Hematopoietic multipotent progenitor cell treated with erythropoietin and hydrocortisone succinate and interleukin-3 and kit ligand, for 6 days (in vitro differentiated cells): ENCODE results near the gene HK2.
"Not testable (repeated sequence)": the region's sequence is repeated elsewhere in the genome, so short reads cannot be mapped to it uniquely, and the experiment has no call there.

ENCODE experiments used
- DNase-seq: peaks from one replicate; pipeline ENCODE4 v3.0.0-alpha.2; 2015

HK2 gene

GRCh38 chr2:74833418-74834233 lies at the start of gene HK2:
Gene HK2, plus strand, starts transcription at chr2:74834127. Its CDS starts 454 bp downstream, at chr2:74834581.
- peak; percentile 94 for DNase-seq

DNA sequence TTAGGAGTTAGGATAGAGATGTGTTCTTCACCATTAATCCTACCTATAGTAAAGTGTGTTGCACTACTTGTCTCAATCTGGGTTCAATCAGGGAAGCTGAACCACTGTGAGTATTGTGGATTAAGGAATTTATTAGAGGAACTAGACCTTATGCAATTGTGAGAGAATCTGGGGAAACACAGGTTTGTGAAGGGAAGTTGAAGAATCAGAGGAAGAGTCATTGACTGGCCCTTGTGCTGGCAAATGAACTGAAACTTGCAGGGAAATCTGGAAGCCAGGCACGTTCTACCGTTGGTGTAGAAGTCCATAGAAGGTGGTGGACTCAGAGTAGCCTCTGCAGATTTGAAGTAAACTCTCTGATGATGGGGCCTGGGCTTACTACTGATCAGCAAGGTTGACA lies 44.7 kb upstream of the HK2 start:
- DNase-seq: no peak

DNA sequence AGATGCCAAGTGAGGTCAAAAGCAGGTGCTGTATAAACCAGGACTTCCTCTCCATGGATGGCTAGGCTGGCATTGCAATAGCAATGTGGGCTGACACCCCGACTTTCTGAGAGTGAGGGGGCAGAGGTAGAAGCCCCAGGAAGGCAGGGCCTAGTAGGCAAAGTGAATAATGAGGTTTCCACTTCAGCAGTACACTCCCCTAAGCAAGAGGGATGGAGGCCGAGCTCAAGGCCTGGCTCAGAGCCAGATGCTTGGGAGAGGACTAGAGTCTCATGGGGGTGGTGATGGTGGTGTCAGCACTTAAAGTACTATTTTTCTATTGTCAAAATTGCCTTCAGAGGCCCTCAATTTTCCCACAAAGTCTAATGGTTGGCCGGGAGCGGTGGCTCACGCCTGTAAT lies 41.6 kb upstream of the HK2 start:
- DNase-seq: no peak

DNA sequence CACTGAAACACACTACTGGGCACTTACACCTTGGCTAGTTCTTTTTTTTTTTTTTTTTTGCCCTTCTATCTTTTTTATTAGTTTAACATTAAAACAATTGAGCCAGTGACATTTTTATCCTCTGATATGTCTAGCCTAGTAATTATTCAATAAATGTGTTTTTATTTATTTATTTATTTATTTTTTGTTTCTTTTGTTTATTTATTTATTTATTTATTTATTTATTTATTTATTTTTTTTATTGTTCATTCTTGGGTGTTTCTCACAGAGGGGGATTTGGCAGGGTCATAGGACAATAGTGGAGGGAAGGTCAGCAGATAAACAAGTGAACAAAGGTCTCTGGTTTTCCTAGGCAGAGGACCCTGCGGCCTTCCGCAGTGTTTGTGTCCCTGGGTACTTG lies 39.0 kb upstream of the HK2 start:
- DNase-seq: not testable (repeated sequence)

GRCh38 chr2:74806355-74806839 lies 27.5 kb upstream of the HK2 start:
- DNase-seq: no peak

GRCh38 chr2:74806920-74807319 lies 27.0 kb upstream of the HK2 start:
- DNase-seq: no peak

DNA sequence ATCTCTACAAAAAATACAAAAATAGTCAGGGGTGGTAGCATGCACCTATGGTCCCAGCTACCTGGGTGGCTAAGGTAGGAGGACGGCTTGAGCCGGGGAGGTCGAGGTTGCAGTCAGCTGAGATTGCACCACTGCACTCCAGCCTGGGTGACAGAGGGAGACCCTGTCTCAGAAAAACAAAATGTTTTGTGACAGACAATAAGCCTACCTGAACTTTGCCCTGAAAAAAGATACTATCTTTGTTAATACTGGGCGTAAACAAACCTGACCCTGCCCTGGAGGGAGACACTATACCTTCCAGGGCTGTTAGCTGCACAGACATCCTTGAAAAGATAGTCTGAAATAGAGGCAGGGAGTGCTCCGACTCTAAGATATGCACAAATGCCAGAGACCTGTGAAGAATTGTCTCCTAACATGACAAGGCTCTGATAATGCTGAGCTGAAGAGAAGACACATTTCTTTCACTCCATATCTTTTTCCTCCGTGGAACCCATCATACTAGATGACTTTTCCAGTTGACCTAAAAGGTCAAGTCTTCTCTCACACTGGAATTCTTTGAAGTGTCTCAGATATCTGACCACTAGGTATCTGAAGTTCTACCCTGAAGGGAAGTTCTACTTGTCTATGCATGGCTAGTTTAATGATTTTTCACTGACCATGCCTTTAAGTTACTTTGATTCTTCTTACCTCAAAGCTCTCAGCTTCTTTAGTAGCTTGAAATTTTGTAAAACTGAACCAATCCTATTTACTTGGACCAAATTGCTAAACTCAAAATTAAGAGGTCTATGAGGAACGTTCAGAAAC lies 20.9 kb upstream of the HK2 start:
- no peak for DNase-seq

- no peak for DNase-seq
Observed at GRCh38 chr2:74814102-74814501, 19.8 kb upstream of the HK2 start.

GRCh38 chr2:74815941-74816340 lies 18.0 kb upstream of the HK2 start:
- DNase-seq: no peak

DNA sequence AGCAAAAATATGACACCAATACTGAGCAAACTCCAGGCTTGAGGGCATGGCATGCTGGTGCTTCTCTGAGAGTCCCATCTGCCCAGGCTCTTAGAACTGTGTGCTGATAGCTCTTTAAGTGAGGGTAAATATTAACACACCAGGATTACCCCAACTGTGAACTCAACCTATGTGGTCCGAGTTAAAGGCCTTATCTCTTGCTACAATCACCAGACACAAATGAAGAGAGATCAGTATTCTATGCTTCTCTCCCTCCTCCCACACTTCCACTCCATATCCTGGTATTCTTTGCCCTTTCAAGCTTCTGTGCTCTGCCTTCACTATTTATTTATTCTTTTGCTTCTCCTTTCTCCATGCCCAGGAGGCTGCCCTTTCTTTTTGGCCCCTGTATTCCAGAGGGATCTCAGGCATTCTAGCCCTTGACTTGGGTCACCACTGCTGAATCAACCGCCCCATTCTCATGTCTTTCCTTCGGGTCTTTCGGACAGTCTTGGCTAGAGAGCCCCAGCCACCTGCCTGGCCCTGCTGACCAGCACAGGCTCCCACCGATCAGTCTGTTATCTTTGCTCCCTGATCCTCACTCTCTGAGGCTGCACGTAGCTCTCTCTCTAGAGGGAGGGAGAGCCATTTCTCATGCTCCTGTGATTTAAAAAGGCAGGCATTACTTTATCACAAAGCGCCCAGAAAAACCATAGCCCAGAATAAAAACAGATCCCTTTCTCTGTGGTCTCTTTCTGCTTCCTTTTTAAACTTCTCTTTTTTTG lies 17.2 kb upstream of the HK2 start:
- peak; percentile 56 for DNase-seq

DNA sequence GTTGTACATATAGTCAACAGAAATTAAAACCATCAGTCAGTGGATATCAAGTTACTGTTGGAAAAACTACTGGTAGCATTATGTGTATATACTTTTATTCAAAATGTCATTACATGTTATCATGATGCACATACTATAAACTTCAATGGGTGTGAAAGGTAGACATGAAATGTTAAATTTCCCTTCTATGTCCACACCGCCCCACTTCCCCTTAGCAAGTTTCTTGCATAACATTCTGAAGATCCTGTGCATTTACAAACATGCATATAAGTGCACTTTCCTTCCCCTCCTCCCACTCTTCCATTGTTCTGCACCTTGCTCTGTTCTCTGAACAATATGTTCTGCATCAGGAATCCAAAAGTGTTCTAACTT lies 16.6 kb upstream of the HK2 start:
- peak; percentile 55 for DNase-seq

GRCh38 chr2:74819702-74820101 lies 14.2 kb upstream of the HK2 start:
- DNase-seq: no peak

- no peak for DNase-seq
Observed at GRCh38 chr2:74821177-74822126, 12.5 kb upstream of the HK2 start.

DNA sequence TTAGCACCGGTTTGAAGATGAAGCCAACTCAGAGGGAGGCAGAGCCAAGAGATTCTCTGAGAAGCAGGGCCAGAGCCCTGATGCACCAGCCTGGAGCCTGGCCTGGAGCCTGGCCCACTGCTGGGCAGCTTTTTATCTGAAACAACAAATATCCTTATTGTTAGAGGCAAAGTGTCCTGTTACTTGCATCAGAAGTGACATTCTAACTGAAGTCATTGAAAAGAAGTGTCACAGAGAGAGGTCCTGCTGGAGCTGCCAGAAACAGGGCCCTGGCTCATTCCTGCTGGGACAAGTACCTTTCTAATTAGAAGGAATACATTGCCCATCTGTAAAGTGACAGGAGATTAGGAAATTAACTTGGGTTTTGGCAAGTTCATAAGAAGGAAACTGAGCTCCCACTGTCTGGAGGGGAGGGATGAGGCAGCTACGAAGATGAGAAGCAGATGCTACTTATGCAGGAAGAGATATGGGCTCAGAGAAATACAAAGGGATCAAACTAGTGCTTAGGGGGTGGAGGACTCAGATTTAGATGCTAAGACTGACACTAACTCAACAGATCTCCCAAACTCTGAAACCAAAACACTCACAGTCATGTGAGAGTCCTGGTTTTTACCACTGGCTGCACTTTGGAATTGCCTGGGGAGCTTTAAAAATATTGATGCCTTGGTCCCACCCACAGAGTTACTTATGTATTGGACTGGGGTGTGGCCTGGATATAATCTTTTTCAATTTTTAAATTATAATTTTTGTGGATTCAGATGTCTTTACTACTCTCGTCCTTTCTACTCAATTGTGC lies 11.0 kb upstream of the HK2 start:
- DNase-seq: no peak

GRCh38 chr2:74824679-74825078 lies 9.2 kb upstream of the HK2 start:
- no peak for DNase-seq

DNA sequence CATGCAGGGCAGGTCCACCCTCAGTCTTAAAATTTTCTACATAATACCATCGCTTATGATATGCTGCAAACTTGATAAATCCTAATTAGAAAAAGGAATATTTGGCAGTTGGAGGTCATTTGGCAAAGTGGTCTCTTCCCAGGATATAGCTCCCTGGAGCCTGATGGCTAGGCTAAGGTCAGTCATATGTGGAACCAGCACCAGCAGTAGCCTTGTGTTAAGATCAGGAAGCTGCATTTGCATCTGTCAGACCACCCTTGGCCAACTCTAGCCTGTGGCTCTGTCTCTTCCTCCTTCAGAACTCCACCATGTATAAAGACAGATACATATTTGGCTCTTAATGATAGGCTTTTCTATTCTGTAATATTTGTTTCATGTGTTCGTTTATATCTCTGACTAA lies 5.4 kb upstream of the HK2 start:
- DNase-seq: no peak

DNA sequence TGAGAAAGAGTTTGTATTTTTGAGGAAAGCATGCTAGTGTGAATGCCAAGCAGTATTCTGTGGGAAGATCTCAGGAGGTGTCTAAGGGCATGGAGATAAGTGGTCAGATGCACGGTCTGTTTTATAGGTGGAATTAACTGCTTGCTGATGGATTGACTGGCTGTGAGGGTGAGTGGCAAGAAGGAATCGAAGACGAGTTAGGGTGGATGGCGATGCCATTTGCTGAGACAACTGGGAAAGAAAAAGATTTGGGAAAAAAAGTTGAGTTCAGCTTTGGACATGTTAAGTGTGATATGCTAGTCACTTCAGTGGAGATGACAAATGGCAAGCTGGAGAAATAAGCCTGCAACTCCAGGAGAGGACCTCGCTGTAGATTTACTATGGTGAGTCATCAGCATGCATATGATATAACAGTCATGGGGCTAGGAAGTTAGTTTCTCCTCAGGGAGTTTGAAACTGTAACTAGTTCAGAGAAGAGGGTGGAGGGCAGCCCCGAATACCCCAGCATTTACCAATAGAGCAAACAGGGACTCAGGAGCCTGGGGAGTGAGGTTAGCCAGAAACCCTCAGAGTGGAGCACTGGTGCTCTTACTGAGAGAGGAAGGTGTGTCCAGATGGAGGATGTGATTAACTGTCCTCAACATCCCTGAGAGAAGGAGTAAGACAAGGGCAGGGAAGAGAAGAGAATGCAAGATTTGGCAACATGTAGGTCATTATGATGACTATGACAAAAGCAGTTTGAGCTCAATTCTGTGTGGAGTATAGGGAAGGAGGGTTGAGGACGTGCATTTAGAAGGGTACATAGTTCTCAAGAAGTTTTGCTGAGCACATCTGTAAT lies 2.0 kb upstream of the HK2 start:
- peak; percentile 43 for DNase-seq

GRCh38 chr2:74834234-74834791 lies 386 bp downstream of the HK2 start:
- peak; percentile 48 for DNase-seq

- DNase-seq: peak; percentile 85
Observed at GRCh38 chr2:74834792-74835755, 1.1 kb downstream of the HK2 start.
